Hematopoietic multipotent progenitor cell treated with erythropoietin and hydrocortisone succinate and interleukin-3 and kit ligand, for 8 days (in vitro differentiated cells): Measurements from ENCODE around the gene C17orf75.
"Not testable (repeated sequence)": the region's sequence is repeated elsewhere in the genome, so short reads cannot be mapped to it uniquely, and the experiment has no call there.

Experiments
- DNase-seq: peaks from one replicate; pipeline ENCODE4 v3.0.0-alpha.2; 2015

C17orf75 gene

DNA sequence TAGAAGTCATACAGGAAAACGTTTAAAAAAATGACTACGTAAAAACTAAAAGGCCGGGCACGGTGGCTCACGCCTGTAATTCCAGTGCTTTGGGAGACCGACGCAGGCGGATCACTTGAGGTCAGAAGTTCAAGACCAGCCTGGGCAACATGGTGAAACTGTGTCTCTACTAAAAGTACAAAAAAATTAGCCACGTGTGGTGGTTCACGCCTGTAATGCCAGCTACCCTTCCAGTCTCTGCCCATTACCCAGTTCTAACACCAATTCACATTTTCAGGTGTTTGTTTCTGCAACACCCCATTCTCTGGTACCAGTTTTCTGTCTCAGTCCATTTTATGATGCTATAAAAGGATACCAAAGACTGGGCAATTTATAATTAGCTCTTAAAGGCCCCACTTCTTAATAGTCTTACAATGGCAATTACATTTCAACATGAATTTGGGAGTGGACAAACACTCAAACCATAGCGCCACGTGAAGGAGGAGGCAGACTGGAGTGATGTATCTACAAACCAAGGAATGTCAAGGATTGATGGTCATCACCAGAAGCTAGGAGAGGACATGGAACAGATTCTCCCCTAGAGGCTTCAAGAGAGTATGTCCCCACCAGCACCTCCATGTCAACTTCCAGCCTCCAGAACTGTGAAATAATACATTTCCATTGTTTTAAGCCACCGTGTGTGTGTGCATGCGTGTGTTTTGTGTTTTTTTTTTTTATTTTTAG, 791 bp upstream of the C17orf75 start:
- DNase-seq, result peak; percentile 39

- peak; percentile 75 for DNase-seq
Observed at GRCh38 chr17:32341141-32341856, 674 bp downstream of the C17orf75 start.

- no peak for DNase-seq
Observed at GRCh38 chr17:32335687-32336086, 6.3 kb downstream of the C17orf75 start.

DNA sequence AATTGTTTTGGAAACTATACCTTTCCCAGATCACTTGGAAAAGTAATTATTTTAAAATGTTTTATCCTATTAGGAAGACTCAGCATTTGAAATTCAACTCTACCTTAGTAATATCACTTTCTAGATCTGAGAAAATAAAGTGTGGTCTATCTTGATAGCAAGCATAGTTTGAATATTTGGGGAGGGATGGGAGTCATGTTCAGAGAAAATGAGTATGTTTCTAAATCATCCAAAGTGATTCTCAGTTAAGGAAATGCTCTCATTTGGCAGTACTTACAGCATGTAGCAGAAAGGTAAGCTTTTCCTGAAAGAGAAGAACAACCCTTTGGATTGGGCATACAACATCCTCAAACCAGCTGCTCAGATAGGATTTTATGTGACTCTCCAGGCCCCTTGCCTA, 6.9 kb downstream of the C17orf75 start:
- no peak for DNase-seq

DNA sequence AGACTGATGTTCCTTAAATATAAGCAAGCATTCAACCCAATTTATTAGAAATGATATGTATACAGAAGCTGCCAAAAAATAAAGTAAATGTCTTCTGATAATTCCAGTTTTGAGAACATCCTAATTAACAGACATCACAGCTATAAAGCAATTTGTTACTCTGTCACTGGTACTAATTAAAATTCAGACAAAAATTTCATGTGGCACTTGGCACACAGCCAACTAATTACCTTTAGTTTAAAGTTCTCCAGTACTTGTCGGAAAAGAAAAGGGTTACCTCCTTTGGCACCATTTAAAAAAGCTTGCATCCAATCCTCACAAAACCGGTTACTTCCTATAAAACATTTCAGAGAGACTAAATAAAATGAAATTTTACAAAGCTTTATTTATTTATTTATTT, 8.8 kb downstream of the C17orf75 start:
- DNase-seq, result no peak

- peak; percentile 28 for DNase-seq
Observed at GRCh38 chr17:32331243-32332040, 10.5 kb downstream of the C17orf75 start.

DNA sequence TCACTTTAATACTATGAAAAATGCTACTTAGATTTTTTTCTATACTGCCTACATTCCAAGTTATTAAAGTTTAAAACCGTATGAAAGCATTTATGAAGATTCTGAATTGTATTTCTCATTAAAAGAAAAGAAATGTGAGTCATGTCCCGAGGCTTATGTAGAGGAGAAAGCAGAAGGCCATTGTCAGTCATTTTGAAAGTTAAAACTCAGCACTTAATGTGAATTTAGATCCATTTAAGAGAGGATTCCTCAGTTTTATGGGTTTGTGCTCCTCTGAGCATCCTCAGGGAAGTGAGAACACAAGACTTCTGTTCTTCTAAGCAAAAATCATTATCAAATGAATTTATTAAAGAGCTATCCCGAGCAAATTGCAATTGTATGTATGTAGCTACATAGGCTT, 11.8 kb downstream of the C17orf75 start:
- no peak for DNase-seq

DNA sequence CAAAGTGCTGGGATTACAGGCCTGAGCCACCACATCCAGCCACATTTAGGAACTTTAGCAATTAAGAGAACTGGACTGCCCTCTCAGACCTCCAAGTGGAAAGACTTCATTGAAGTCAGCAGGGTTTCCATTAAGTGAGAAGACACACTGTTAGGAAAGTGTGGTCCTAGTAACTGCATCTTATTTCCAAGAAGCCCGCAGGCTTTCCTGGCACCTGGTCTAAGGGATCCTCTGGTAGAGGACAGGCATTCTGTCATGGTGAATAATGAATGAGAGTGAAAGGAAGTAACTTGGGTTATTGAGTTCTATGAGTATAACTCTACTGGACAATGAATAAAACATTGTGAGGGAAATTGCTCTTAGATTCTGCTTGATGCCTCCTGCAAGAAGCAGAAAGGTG, 14.1 kb downstream of the C17orf75 start:
- no peak for DNase-seq

DNA sequence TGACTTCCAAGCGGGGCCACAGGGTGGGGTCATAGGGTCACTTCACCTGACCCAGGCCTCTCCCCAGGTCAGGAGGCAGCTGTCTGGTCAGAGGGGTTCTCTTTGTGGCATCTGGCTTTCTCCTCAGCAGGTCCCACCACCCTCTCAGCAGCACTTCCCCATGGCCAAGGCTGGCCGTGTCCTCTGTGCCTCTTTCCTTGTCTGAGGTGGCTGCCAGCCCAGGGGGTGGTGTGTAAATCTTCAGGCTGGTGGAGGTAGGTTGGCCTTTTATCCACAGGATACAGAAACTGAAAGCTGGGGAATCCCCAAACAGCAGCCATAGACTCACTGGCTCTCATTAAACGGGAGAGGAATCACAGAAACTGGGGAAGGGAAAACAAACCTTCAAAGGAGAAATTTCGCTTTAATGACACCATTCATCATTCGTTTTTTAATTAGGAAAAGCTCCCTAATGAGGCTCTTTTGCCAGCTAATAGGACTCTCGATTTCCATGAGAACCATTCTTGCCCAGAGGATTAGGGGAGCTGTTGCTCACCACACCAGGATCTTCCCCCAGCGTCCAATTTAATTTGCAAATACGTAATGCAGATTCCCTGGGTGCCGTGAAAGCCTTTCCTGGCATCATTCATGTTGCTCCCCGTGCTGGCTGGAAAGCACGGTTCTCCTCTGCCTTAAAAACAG, 18.0 kb downstream of the C17orf75 start:
- no peak for DNase-seq

GRCh38 chr17:32323046-32323445, 18.9 kb downstream of the C17orf75 start:
- no peak for DNase-seq

DNA sequence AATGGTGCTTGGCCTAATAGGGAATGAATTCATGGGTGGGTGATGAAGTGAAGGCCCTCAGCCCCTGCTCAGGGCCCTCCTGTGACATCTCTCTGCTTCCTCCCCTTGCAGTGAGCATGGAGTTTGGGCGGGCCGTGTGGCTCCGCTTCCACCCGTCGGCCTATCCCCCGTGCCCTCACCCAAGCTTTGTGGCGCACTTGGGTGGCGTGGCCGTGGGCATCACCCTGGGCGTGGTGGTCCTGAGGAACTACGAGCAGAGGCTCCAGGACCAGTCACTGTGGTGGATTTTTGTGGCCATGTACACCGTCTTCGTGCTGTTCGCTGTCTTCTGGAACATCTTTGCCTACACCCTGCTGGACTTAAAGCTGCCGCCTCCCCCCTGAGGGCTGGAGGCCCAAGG, 21.1 kb downstream of the C17orf75 start:
- no peak for DNase-seq

DNA sequence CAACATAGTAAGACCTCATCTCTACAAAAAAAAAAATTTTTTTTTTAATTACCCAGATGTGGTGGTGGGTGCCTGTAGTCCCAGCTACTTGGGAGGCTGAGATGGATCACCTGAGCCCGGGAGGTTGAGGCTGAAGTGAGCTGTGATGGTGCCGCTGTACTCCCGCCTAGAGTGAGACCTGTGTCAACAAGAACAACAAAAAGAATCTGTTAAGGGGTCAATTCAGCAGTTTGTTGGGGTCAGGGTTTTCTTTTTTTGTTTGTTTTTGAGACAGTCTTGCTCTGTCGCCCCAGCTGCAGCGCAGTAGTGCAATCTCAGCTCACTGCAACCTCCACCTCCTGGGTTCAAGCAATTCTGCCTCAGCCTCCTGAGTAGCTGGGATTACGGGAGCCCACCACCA, 21.9 kb downstream of the C17orf75 start:
- not testable (repeated sequence) for DNase-seq

DNA sequence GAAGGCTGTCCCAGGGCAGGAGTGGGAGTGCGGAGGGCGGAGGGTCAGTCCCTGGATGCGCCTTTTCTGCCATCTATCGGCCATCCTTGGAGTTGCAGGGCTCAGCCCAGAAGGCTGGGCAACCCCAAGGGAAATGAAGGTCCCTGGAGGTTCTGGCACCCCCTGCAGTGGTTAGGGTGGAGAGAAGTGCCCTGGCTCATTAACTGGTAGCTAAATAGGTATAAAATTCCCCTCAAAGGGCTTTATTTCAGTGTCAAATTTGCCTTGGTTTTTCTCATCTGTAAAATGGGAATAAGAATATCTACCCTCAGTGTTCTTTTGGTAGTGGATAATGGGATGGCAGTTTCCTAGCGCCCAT, 22.4 kb downstream of the C17orf75 start:
- DNase-seq, result peak; percentile 80

GRCh38 chr17:32318071-32318470, 23.9 kb downstream of the C17orf75 start:
- DNase-seq, result no peak

- DNase-seq, result no peak
Observed at GRCh38 chr17:32317353-32317752, 24.6 kb downstream of the C17orf75 start.

- DNase-seq, result not testable (repeated sequence)
Observed at GRCh38 chr17:32316653-32317052, 25.3 kb downstream of the C17orf75 start.

GRCh38 chr17:32315171-32315570, 26.8 kb downstream of the C17orf75 start:
- DNase-seq, result no peak

DNA sequence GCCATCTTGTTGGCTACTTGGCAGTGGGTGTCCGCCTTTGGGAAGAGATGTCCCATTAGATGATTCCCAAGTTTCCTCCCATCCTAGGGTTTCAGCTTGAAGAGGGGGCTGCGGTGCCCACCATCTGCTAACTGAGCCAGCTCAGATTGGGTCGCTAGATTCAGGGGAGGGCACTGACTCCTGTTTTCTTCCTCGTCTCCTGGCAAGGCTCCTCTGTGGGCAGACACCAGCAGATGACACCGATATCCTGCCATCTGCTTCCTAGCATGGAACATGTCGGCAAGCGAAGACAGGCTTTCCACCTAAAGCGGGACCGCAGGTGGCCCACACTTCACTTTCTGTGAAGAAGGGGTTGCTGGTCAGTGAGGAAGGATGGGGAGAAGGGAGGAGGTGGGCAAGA, 27.3 kb downstream of the C17orf75 start:
- DNase-seq, result no peak

DNA sequence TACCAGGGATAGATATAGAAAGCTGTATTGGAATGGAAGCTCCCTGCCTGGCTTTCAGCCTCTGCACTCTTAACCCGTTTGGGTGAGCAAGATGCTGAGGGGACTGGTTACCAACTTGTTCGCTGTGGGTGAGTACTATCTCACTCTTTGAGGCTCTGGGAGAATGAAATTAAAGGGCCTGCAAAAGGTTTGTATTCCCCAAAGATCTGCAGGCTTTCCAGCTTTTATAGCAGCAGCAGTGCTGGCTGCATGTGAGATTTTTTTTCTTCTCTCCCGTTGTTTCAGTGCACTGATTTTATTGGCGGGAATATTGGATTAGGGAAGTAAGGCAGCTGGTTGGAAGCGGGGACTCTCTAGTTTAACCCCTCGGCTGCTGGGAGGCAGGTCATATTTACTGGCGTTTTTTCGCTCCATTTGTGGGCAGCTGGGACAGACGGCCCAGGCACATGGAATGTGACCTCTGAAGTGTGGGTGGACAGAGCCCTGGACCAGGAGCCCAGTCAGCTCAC, 30.9 kb downstream of the C17orf75 start:
- no peak for DNase-seq

- no peak for DNase-seq
Observed at GRCh38 chr17:32307658-32308057, 34.3 kb downstream of the C17orf75 start.

DNA sequence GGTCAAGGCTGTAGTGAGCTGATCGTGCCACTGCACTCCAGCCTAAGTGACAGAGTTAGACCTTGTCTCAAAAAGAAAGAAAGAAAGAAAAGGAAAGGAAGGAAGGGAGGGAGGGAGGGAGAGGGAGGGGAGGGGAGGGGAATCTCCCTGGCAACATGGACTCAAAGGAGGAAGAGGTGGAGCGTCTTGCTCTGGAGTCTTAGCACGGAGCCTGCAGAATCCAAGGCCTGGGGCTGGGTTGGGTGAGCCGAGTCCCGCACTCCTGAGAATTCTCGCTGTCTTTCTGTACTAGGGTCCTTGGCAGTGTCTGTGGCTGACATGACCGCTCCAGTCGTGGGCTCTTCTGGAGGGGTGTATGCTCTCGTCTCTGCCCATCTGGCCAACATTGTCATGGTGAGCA, 36.9 kb downstream of the C17orf75 start:
- no peak for DNase-seq

DNA sequence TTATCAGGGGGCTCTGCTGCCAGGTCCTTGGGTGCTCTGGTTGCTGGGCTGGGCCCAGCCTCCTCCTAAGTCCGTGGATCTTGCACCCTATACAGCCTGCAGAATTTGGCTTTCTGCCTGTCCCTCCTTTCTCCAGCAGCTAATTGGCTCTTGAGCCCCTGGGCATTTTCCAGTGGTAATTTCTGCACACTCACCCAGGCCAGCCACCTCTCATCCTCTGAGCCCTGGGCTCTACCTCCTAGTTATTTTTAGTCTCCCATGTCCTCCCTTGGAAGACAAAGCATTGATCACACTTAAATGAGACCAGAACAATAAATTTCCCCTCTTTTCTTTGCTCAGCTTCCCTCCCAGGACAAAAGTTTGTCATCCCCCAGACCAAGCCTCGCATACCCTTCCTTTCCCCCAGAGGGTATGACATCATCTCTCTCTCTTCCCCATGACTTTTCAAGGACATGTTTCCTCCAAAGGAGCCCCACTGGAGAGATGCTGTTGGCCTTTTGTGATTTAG, 38.1 kb downstream of the C17orf75 start:
- no peak for DNase-seq
